NCI-H146 treated with DMSO at 0.1 percent for 48 hours (cell line): Measurements from ENCODE around the gene ITGA11.

Source experiments
- DNase-seq: peaks from one replicate; lab custom pipeline; 2025; ENCODE audit not compliant: unreplicated experiment; lab: John Stamatoyannopoulos, UW

Gene ITGA11

GRCh38 chr15:68274201-68274848, 157.6 kb downstream of the ITGA11 start:
- no peak for DNase-seq

GRCh38 chr15:68272721-68273271, 159.2 kb downstream of the ITGA11 start:
- no peak for DNase-seq

GRCh38 chr15:68271854-68272471, 160.0 kb downstream of the ITGA11 start:
- DNase-seq, result no peak

- no peak for DNase-seq
Measured at GRCh38 chr15:68268405-68268804, 163.6 kb downstream of the ITGA11 start.

GRCh38 chr15:68265674-68266073, 166.3 kb downstream of the ITGA11 start:
- no peak for DNase-seq

- DNase-seq, result no peak
Measured at GRCh38 chr15:68265081-68265480, 166.9 kb downstream of the ITGA11 start.

GRCh38 chr15:68264282-68264681, 167.7 kb downstream of the ITGA11 start:
- no peak for DNase-seq

- no peak for DNase-seq
Measured at GRCh38 chr15:68262514-68263356, 169.2 kb downstream of the ITGA11 start.

GRCh38 chr15:68261980-68262379, 170.0 kb downstream of the ITGA11 start:
- no peak for DNase-seq

- no peak for DNase-seq
Measured at GRCh38 chr15:68261241-68261640, 170.7 kb downstream of the ITGA11 start.

GRCh38 chr15:68259883-68260282, 172.1 kb downstream of the ITGA11 start:
- no peak for DNase-seq

- DNase-seq, result no peak
Measured at GRCh38 chr15:68258692-68259091, 173.3 kb downstream of the ITGA11 start.

- peak; percentile 75 for DNase-seq
Measured at GRCh38 chr15:68256675-68257450, 175.1 kb downstream of the ITGA11 start.

GRCh38 chr15:68252925-68253534, 178.9 kb downstream of the ITGA11 start:
- peak; percentile 51 for DNase-seq

GRCh38 chr15:68249058-68249713, 182.8 kb downstream of the ITGA11 start:
- DNase-seq, result no peak
